Stimulated activated CD4-positive, alpha-beta T cell treated with anti-CD3 and anti-CD28 coated beads, Interleukin-12 subunit alpha, Interleukin-12 subunit beta, amount 100 ng/mL, for 48 hours (primary cell): ENCODE measurements around the gene MYOD1.
A peak's percentile ranks its signal among the peaks of the same experiment; 100 is the strongest.

Source experiments
- DNase-seq, 3 donors: peaks; one replicate each; pipeline ENCODE4 v3.0.0-alpha.2; 2020; ENCODE audit warnings: low read depth in 2 of 3, low spot score in 1 of 3

Gene MYOD1

DNA sequence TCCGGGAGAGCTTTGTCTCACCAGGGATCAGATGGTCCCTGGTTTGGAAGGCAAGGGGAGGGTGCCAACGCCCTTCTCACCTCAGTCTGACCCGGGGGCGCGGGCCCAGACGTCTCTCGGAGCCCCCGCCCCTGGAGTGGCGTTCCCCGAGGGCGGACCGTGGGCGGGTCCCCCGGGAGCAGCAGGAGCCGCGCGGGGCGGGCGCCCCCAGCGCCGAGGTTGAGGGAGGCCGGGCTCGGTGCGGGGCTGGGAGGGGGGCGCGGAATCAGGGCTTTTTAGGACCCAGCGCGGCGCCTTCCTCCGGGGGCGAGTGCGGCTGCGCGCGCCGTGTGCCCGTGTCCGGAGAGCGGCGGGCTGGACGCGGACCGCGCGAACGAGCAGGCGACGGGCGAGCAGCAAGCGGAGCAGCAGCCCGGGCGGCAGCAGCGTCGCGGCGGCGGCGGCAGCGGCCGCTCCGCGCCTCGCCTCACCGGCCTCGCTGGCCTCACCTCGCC lies 15.1 kb downstream of the MYOD1 start, which contains the start of gene KCNC1:
KCNC1 (plus strand) TSS at position 364 of the 494 bp plus-strand sequence. CDS start 1,222 bp downstream, outside the sequence.
- no peak for DNase-seq

GRCh38 chr11:17734986-17735817 lies 15.8 kb downstream of the MYOD1 start:
- peak in 2 of 3 donors; percentile 23 to 32 for DNase-seq

DNA sequence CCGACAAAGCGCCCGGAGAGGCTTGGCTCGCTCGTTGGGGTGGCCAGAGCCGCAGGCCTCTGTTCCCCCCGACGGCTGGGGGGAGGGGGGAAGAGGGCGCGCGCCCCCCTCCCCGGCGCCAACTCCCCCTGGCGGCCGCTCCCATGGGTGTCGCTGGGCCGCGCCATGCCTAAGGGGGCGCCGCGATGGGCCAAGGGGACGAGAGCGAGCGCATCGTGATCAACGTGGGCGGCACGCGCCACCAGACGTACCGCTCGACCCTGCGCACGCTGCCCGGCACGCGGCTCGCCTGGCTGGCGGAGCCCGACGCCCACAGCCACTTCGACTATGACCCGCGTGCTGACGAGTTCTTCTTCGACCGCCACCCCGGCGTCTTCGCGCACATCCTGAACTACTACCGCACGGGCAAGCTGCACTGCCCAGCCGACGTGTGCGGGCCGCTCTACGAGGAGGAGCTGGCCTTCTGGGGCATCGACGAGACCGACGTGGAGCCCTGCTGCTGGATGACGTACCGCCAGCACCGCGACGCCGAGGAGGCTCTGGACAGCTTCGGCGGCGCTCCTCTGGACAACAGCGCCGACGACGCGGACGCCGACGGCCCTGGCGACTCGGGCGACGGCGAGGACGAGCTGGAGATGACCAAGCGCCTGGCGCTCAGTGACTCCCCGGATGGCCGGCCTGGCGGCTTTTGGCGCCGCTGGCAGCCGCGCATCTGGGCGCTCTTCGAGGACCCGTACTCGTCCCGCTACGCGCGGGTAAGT lies 16.6 kb downstream of the MYOD1 start:
- no peak for DNase-seq

DNA sequence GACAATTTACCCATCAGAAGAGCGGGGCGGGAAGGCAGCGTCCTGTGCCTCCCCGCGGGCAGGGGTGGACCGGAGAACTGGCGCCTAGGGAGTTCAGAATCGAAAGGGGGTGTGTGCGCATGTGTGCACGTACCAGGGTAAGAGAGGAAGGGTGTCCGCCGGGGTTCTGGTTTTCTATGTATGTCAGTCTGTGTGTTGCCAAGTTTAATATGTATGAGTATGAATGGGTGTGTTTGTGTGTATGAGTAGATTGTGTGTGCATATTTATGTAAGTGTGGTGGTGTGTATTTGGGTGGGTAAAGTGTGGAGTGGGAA lies 17.2 kb downstream of the MYOD1 start:
- no peak for DNase-seq

DNA sequence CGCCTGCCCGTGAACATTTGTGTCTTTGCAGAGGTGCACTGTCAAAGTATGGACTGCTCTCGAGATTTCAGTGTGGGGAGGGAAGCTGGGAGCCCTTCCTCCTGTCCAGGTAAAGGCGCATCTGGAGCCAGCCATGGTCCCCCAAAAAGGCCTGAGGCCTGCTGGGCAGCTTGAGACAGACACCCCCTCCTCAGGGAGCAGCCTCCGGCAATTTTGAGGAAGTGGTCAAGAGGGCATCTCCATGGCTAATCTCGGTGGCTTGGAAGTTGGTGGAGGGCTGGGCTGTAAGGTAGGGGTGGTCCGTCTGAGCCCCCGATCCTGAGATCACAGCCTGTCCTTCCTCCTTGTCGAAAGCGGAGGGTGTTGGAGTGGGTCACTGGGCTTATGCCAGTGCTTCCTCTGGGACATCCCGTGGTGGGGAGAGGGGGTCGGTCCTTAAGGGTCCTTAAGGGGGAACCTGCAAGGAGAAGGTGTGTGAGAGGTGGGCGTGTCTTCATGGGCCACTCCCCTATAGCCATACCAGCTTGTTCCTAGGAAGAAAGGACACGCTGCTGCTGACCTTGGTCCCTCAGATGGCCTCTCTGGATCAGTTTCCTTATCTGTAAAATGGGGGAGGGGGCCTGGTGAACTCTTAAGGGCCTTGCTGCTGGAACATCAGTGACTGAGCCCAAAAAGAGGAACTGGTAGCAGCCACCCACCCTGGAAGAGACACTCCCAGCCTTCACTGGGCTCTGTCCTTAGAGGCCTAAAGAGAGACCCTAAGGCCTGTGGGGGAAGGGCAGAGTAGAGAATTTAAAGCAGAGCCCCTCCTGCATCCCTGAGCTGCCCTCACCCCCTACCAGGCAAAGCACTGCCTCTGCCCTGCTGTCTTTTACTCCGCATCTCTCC lies 17.8 kb downstream of the MYOD1 start:
- no peak for DNase-seq

DNA sequence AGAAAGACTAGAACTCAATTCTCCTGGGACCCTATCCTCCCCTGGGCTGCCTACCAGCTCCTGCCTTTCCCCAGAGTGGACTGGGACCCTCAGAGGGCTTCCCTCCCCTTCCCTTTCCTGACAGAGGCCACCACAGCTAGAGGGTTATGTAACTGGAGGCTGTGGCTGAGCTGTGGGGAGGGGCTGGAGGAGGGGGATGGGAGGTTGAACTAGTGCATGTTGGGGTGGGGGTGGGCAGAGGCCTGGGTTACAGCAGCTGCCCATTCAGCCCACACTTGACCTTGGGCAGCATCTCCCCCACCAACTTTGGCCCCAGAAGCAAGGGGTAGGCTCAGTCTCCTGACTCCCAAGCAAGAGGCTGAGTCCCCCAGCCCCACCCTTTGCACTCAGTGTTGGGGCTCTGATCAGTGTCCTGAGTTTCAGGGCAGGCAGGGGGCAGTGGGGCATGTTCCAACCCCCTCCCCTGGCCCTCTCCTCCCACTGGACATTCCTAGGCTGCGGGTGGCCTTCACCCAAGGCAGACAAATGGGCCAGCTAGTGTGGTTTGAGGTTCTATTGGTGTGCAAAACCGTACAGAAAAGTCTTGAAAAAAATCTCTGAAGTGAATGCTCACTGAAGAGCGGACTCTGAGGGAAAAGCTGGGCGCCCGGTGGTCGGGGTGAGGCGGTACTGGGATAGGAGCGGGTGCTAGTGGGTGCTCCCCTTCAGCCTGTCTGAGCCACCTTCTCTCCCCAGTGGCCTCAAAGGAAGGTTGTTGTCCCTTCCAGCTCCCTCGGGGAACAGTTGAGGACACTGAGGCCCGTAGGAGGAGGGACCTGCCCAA lies 19.0 kb downstream of the MYOD1 start:
- DNase-seq: no peak

DNA sequence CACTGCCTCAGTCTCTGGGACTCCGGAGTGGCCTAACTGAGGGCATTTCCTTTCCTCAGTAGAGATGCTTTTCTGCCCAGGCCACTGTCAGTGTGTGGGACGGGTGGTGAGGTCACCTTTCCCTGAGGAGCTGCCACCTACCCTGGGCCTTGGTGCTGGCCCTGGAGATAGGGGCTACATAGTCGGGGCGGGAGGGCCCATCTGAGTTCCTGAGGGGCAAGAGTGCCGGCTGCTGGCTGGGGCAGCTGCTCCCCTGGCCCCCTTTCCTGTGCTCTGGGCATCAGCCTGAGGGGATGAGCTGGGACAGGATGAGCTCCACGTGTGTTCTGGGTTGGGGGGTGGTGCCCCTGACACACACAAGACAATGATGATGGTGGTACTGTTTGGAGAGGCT lies 20.6 kb downstream of the MYOD1 start:
- DNase-seq: no peak

GRCh38 chr11:17740649-17741235 lies 21.4 kb downstream of the MYOD1 start:
- no peak for DNase-seq

DNA sequence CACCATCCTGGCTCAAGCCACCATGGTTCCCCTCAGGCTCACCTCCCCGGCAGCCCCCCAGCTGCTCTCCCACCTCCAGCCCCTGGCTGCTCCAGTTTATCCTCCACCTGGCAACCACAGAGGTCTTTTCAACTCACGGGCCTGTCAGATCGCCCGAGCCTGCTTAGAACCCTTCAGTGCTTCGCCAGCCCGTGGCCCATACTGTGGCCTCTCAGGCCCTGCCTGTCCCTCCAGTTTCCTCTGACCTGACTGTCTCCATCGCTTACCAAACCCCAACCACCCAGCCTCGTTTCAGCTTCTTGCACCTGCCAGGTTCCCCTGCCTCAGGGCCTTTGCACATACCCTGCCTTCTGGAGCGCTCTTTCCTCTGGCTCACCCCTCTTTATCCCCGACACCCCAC lies 22.1 kb downstream of the MYOD1 start:
- DNase-seq: no peak

DNA sequence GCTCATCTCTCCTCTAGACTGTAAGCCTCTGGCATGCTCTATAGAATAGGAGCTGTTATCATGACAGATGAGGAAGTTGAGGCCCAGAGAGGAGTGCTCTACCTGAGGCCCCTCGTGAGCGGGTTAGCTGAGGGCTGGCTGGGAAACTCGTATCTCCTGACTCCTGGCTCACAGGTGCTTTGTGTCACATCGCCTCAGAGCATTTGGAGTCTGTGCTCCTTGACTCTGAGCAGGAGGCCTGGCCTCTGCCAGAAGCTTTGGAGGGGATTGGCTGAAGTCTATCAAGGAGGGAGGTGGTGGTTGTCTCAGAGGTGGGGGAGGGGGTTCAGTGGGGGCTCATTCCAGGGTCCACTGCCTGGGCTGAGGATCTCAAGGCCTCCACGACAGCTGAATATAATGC lies 22.6 kb downstream of the MYOD1 start:
- DNase-seq: no peak

DNA sequence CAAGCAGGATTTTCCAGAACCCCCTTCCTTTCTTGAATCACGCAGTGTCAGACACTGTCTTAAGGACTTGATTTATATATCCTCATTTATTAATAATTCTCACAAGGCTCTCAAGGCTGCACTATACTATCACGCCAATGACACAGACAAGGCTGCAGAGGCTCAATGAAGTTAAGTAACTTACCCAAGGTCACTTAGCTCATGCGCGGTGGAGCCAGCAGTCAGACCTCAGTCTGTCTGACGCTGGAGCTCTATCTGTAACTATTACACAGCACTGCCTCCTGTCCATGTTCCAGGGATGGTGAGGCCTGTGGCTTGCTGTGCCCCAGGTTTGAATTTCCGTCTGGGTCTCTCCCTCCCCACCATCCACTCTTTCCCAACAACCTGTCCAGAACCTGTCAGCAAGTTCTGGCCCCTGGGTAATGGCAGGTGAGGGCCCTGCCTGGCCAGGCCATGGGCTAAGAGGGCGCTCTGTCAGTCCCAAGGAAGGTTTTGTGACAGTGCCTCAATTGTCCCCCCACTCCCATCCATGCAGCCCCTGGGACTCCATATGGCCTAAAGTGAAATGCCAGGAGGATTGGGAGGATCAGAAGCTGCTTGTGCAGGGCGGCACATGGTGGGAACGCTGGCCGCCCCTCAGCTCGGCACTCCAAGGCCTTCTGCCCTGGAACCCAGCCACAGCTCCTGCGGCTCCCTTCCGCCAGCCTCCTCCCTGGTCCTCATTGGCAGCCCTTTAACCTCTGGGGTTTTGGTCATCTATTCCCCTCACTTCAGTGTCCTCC lies 23.8 kb downstream of the MYOD1 start:
- DNase-seq: no peak

GRCh38 chr11:17743808-17744119 lies 24.4 kb downstream of the MYOD1 start:
- DNase-seq: no peak

DNA sequence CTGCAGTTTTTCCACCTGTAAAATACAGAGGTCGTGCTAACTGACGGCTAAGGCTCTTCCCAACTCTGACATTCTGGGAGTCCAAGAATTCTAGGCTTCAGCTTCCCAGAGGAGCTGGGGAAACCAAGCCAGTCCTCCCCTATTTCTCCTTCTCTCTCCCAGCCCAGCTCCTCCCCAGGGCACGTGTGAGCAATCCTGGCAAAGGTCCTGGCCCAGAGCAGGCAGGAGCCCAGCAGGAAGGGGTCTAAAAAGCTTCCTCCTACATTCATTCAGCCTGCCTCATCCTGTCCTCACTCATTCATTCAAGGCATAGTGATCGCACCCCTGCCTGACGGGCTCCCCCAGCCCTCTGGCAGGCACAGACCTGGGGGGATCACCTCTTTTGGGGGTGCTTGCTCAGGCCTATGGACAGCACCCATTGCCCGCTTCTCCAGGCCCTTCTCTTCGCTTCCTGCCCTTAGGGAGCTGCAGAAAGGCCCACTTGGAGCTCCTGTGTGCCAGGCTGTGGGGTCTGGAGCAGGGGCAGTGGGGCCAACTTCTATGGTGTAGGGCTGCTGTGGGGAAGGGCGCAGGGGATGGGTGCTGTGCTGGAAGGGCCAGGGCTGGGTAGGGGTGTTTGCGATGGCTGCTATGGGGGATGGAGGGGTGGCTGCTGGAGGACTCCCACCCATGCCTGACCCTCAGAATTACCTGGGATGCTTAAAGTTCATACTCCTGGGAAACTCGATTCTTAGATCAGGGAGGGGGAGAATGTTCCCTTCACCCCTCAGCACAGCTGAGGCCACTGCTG lies 25.0 kb downstream of the MYOD1 start:
- no peak for DNase-seq

DNA sequence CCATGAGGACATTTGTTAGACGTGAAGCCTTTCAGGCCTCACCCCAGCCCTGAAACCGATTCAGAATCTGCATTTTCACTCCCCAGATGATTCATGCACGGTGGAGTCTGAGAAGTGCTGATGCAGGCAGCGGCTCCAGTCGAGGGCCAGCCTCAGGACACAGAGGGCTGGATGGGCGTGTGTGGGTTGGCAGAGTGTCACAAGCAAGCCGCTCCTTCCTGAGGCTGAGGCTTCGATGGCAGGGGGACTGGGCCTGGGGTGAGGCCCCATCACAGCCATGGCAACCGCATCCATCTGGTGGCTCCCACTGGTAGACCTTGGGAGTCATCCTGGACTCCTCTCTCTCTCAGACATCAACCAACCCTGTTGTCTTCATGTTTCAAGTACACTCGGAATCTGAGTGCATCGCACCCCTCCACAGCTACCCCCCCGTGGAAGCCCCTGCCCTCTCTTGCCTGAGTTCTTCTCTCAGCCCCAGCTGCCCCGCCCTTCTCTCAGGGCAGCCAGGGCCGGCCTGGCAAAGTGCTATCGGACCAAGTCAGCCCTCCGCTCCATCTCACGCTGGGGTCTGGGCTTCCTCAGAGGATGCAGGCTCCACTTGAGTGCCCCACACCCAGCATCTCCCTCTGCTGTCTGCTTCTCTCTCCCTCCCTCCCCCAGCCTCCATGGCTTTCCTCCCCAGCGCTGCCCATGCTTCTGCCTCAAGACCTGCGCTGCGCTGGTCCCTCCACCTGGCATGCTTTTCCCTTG lies 25.8 kb downstream of the MYOD1 start:
- DNase-seq: no peak

DNA sequence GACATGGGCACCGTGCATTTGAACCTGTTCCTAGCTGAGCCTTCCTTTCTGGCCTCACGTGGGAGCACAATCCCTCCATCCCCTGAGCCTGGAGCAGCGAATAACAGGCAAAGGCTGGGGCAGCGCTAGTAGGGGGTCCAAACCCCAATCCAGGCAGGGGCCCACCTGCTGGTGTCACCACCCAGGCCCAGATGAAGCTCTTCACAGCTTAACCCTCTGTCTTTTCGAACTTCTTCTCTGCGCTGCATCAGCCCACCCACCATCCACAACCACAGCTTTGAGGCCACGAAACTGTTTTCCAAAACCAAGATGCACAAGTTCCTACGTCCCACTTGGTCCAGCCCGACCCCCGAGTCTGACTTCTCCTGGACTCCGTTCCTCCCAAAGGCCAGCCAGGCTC lies 26.7 kb downstream of the MYOD1 start:
- DNase-seq: no peak

- no peak for DNase-seq
These were observed 28.0 kb downstream of the MYOD1 start for GRCh38 chr11:17747131-17747955.

- DNase-seq: no peak
These were observed 28.7 kb downstream of the MYOD1 start for GRCh38 chr11:17748044-17748443.
